NCI-H1092 (cell line): ENCODE data around the gene MMP28.
A peak's percentile ranks its signal among the peaks of the same experiment; 100 is the strongest.

ENCODE experiments used
- DNase-seq: peaks from one replicate; lab custom pipeline; 2025; lab: John Stamatoyannopoulos, UW

Gene MMP28, protein sequence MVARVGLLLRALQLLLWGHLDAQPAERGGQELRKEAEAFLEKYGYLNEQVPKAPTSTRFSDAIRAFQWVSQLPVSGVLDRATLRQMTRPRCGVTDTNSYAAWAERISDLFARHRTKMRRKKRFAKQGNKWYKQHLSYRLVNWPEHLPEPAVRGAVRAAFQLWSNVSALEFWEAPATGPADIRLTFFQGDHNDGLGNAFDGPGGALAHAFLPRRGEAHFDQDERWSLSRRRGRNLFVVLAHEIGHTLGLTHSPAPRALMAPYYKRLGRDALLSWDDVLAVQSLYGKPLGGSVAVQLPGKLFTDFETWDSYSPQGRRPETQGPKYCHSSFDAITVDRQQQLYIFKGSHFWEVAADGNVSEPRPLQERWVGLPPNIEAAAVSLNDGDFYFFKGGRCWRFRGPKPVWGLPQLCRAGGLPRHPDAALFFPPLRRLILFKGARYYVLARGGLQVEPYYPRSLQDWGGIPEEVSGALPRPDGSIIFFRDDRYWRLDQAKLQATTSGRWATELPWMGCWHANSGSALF

GRCh38 chr17:35795007-35795870, at the start of gene MMP28:
Gene MMP28 (minus strand): TSS chr17:35795641. CDS start chr17:35795377, 264 bp downstream.
- no peak for DNase-seq

DNA sequence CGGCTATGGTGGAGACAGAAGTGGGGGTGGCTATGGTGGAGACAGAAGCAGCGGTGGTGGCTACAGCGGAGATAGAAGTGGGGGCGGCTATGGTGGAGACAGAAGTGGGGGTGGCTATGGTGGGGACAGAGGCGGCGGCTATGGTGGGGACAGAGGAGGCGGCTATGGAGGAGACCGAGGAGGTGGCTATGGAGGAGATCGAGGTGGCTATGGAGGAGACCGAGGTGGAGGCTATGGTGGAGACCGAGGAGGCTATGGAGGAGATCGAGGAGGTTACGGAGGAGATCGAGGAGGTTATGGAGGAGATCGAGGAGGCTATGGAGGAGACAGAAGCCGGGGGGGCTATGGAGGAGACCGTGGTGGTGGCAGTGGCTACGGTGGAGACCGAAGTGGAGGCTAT, 49.1 kb upstream of the MMP28 start:
- DNase-seq, result no peak

DNA sequence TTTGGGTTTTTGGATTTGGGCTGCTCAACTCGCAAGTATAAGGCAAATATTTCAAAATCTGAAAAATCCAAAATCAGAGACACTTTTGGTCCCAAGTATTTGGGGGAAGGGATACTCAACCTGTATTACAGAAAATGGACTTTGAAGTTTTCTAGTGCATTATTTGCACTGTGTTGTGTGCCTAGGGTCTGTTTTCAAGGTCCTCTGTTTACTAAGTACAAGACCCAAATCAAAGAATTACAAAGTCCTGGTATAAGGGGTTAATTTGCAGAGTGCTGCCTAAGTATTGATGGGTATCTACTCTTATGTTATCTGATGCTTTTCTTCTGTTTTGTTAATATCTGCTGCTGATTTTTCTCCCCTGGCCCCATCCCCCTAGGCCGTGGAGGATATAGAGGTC, 48.3 kb upstream of the MMP28 start:
- DNase-seq, result no peak

DNA sequence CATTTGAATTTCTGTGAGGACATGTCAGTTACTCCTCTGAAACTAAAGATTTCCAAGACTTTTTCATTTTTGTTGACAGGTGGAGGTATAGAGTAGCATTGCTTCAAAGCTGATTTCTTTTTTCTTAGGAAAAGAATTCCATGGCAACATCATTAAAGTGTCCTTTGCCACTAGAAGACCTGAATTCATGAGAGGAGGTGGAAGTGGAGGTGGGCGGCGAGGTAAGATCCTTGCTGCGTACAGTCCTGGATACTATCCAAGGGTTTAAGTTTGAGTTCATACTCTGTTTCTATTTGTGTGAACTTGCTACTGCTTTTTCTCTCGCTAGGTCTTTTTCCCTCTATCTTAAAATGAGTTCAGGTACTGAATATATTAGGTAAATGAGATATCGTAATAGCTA, 46.8 kb upstream of the MMP28 start:
- no peak for DNase-seq

DNA sequence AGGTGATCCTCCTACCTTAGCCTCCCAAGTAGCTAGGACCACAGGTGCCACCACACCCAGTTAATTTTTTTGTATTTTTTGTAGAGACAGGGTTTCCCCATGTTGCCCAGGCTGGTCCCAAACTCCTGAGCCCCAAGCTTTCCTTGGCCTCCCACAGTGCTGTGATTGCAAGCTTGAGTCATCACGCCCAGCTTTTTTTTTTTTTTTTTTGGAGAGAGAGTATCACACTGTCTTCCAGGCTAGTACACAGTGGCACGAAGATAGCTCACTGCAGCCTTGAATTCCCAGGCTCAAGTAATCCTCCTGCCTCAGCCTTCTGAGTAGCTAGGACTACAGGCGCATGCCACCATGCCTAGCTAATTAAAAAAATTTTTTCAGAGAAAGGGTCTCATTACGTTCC, 46.1 kb upstream of the MMP28 start:
- no peak for DNase-seq

- no peak for DNase-seq
Measured at GRCh38 chr17:35841101-35841500, 45.7 kb upstream of the MMP28 start.

DNA sequence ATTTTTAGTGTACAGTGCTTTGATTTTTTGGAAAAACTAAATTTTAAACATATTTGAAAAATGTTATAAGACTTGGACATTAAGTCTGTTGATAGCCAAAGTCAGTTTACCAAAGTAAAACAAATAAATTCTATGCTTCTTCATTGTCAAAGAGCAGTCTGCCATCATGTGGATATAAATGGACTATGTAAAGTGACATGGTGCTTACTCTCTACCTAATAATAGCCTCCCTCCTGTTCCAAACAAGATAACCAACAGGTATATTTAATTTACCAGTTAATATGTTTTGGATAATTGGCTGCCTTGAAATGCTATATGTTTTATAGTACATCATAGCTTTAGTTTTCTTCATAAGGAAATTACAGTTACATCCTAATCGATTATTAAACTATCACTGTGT, 29.8 kb upstream of the MMP28 start:
- DNase-seq, result no peak

GRCh38 chr17:35821308-35821707, 25.9 kb upstream of the MMP28 start:
- no peak for DNase-seq

DNA sequence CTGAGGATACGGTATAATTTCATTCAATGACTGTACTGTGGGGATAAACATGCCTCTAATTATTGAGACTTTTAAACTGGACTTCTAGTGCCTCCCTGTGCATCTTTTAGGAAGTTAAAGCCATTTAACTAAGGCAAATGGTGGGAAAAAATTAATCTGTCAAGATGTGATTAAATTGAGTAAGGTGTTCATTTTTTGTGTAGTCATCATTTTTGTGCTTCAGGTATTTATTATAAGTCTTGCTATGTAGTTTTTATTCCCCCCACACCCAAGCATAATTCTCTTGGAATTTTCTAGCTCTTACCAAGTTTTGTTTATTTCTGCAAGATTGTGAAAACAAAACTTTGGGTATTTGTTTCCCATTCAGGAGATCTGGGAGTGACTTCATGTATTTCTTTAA, 24.0 kb upstream of the MMP28 start:
- no peak for DNase-seq

DNA sequence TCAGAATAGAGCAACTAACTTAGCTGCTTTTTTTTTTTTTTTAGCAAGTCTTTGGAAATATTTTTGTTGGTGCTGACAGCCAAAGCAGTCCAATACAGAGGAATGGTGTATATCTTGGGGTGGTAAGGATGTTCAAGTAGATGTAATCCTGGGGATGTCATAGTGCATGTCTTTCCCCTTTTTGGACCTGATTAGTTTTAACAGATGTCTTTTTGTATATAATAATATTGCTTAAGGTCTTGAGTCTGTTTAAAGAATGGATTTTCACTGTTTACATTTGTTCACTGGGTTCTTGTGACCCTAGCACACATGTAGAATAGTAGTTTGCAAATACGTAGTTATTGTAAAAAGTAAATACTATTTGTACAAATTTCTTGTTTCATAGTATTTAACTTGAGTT, 21.8 kb upstream of the MMP28 start:
- DNase-seq, result no peak

GRCh38 chr17:35816723-35817122, 21.3 kb upstream of the MMP28 start:
- DNase-seq, result no peak

DNA sequence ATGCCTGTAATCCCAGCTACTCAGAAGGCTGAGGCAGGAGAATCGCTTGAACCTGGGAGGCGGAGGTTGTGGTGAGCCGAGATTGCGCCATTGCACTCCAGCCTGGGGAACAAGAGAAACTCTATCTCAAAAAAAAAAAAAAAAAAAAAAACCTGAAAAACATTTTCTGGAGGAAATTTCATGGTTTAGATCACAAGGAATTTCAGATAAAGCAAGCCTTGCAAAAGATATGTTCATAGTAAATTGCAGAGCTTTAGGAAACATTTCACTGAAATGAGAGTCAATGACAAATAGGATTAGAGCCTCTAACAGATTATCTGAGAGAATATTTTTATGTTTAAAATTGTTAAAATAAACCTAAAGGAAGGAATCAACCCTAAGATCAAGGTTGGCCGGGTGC, 17.0 kb upstream of the MMP28 start:
- no peak for DNase-seq

DNA sequence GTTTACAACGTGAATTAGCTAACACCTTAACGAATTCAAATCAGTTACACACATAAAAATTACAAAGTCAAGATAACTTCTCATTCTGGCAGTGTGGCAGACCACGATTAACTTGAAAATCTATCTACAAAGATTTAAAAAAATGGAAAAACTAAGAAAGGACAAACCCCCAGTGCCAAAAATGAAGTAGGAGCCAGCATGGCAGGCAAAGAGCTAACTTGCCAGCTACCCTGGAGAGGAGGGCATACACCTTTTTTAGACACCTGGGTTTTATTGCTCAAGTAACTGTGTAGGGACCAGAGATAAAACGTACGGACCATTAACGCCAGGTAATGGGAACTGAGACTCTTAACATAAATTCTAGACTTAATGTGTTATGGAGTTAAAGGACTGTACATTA, 16.3 kb upstream of the MMP28 start:
- DNase-seq, result no peak

- no peak for DNase-seq
Measured at GRCh38 chr17:35809855-35810461, 14.5 kb upstream of the MMP28 start.

DNA sequence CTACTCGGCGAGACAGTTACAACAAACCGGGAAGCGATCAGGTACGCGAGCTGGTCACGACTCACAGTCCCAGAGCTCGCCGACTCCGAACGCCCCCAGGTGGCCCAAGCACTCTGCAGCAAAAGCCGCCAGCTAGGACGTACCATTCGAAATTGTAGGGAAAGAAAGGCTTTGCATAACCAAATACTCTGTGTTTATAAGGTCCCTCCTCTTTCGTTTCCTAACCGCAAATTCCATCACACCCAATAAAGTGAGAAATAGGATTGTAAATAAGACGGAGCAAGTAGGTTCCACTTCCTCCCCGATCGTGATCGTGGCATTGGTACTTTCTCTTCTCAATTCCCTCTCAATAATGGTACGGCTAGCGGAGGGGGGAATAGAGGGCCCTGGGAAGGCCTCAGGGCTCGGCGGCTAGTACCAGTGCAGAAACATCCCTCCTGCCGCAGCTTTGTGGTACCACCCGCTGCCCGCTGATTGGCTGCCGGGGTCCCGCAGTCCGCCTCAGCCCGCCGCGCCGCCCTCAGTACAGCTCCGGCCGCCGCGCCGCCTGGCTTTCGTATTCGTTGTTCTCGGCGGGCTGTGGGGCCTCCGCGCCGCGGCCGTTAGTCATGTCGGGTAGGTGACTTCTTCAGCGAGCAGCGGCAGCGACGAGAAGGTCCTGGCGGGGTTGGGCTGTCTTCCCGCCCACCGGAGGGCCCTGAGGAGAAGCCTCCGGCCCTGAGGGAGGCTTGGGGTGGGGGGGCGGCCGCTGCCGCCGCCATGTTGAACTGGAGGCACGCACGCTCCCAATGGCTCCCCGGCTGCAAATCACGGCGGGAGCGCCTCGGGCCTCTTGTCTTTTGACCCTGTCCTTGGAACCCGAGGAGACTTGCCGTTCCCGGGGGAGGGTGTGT, 13.8 kb upstream of the MMP28 start, which contains the start of gene TAF15:
Gene TAF15, plus strand, starts transcription at position 523 of the 893 bp plus-strand sequence. Its CDS starts 86 bp downstream, at position 609.
- peak; percentile 96 for DNase-seq

- no peak for DNase-seq
Measured at GRCh38 chr17:35808240-35808961, 13.0 kb upstream of the MMP28 start.

DNA sequence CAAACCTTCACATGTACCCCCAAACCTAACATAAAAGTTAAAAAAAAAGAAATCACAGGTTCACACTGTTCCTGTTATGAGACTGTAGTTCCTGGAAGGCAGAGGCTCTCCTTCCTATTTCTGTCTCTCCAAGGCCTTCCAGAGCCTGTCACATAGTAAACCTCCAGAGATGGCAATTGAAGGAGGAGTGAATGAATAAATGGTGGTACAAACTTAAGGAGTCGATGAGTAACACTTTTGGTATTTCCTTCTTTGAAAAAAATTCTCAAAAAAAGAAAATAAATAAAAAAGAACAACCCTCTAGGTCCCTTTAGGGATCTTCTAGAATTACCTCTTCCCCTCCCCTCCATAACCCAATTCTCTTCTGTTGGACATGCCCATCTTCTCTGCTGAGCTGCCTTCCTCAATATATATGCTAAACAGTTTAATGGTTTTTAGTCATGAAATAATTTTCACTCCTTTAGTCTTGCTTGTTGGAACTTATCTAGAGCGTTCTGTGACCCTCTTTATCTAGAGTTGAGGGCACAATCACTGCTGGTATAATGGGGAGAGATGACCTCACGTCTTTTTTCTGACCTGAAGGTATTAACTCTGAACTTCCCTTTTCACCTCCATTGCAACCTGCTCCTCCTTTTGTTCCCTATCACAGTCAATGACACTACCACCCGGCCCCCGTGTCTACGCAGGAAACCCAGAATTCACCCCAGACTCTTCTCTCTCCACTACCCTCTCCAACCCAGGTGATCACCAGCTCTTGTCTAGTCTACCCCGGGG, 12.1 kb upstream of the MMP28 start:
- no peak for DNase-seq

GRCh38 chr17:35804658-35805192, 9.3 kb upstream of the MMP28 start:
- DNase-seq, result peak; percentile 79

DNA sequence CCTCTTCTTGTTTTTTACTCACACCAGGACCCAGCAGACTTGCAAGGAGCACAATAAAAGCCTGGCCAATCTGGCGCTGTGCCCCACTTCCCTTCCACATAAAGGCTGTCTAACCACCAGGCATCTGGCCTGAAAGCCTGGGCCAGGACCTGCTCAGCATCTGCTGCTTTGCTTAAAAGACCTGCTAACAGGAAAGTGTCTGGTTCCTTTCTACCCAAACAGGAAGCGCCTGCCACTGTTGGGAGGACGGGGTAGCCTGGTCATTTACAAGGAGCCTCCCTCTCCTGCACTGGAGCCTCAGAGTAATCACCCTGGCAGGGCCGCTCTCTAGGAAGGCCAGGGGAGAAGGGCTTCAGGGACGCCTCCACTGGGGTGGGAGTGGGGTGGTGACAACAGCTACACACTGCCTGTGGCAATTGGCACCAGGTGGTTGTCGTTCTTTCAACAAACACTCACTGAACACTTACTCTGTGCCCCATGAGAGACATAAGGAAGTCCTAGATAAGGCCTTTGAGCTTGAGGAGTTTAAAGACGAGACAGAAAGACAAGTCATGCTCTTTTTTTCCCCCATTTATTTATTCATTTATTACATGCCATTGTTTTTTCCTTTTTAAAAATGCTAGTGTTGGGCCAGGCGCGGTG, 6.3 kb upstream of the MMP28 start:
- DNase-seq, result peak; percentile 71
